Activated CD4-positive, alpha-beta T cell treated with anti-CD3 and anti-CD28 coated beads, Interleukin-10, Interleukin-2, amounts not matched to agents 100 ng/mL and 50 ng/mL, durations not matched to agents 16 hours and 8 hours (primary cell): ENCODE results near the gene WNT5B.
"Not testable (repeated sequence)": the region's sequence is repeated elsewhere in the genome, so short reads cannot be mapped to it uniquely, and the experiment has no call there.

Source experiments
- DNase-seq: peaks from one replicate; pipeline ENCODE4 v3.0.0-alpha.2; 2020

Gene WNT5B

DNA sequence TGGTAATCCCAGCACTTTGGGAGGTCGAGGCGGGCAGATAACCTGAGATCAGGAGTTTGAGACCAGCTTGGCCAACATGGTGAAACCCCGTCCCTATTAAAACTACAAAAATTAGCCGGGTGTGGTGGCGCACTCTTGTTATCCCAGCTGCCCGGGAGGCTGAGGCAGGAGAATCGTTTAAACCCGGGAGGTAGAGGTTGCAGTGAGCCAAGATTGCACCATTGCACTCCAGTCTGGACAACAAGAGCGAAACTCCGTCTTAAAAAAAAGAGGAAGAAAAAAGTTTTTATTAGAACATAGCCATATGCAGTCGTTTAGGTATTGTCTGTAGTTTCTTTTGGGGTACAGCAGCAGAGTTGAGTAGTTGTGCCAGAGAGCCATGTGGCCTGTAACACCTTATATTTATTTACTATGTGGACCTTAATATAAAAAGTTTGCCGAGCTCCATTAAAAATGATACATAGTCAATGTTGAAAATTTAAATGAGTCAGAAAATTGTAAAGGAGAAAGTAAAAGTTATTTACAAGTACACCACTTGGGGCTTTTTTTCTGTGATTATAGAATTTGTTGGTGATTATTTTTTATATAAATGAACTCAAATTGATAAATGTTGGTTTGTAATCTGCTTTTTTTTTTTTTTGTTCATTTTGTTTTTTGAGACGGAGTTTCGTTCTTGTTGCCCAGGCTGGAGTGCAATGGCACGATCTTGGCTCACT is 64.0 kb downstream of the WNT5B start:
- DNase-seq = no peak

DNA sequence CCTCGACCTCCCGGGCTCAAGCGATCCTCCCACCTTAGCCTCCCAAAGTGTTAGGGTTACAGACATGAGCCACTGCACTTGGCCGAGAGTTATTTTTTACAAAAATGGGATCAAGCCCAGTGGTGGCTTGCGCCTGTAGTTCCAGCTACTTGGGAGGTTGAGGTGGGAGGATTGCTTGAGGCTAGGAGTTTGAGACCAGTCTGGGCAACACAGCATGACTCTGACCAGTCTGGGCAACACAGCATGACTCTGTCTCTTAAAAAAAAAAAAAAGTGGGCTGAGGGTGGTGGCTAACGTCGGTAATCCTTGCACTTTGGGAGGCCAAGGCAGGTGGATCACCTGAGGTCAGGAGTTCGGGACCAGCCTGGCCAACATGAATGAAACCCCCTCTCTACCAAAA is 66.1 kb downstream of the WNT5B start:
- DNase-seq = not testable (repeated sequence)

DNA sequence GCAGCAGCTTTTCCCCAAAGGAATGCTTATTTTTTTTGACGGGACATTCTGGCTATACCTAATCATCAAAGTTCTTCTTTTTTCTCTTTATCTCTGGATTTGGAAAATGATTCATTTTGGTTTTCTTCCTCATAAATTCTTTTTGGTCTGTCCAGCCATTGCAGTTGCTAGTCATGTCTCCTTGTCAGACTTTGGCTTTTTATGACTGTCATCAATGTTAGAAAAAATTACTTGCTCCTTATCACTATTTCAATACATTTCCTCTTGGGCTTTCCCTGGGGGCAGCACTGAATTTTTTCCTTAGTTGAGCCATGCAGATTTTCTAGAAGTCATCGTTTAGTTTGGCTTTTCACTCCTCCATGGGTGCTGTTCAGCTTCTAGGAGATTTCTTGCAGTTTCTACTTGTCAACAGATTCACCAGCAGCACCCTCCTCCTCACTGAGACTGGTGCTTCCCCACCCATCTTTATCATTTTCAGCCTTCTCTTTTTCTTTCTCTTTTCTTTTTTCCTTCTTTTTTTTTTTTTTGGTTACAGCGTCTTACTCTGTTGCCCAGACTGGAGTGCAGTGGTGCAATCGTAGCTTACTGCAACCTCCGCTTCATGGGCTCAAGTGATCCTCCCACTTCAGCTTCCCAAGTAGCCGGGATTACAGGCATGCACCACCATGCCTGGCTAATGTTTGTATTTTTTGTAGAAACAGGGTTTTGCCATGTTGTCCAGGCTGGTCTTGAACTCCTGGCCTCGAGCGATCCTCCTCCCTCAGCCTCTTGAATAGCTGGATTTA is 67.0 kb downstream of the WNT5B start:
- DNase-seq = no peak

DNA sequence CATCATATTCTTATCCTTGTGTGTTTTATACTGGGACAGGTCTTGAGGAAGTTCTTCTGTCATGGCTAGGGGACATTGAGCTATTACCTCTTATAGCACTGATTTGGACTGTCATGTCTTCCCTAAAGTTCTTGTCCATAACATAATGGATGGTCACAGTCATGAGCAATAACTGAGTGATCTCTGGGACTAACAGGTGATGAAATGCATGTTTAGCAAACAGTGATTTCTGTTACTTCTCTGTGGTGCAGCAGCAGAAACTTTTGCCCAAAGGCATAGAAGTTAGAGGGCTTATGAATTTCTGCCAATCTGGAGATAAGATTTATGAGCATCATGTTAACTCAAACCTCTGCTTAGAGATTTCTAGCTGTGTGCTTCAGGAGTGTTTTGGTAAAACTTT is 67.8 kb downstream of the WNT5B start:
- no peak for DNase-seq
